ENCODE data around the gene LYPD4. TPM values are rescaled to one million over a fixed set of nuclear protein-coding genes. Genes with fewer than 3 reads are reported as not detected.

LYPD4 gene
- polyA plus RNA-seq, 1 experiment: not detected

DNA sequence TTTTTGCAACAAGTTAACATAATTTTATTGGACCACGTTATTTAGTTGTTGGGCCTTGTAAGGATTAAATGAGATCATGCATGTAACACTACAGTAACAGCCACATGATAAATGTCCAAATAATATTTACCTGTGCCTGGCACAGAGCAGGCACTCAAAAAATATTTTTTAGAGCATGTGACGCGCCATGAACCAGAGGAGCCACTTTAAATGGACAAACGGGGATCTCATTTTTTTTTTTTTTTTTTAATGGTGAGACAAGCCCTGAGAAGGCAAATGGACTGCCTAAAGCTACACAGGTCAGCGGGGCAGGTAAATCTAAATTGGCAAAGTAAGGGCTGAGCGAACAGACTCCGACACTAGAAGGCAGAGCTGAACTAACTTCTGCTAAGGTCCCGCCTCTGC is 14.7 kb upstream of the LYPD4 start:
- DNase-seq (ENCODE audit: low read depth): no peak
- TF ChIP-seq, protein P1, sequence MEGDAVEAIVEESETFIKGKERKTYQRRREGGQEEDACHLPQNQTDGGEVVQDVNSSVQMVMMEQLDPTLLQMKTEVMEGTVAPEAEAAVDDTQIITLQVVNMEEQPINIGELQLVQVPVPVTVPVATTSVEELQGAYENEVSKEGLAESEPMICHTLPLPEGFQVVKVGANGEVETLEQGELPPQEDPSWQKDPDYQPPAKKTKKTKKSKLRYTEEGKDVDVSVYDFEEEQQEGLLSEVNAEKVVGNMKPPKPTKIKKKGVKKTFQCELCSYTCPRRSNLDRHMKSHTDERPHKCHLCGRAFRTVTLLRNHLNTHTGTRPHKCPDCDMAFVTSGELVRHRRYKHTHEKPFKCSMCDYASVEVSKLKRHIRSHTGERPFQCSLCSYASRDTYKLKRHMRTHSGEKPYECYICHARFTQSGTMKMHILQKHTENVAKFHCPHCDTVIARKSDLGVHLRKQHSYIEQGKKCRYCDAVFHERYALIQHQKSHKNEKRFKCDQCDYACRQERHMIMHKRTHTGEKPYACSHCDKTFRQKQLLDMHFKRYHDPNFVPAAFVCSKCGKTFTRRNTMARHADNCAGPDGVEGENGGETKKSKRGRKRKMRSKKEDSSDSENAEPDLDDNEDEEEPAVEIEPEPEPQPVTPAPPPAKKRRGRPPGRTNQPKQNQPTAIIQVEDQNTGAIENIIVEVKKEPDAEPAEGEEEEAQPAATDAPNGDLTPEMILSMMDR (IDR thresholded peaks at IDR 0.05; ENCODE audit: insufficient read depth, low read depth, low read length): no peak
- ChIA-PET CTCF (interaction anchor here (1.2 to 2.6 kb wide), 7 partner anchors 9 to 541 kb away, joined by 3 to 7 read pairs (median 6); no protein-coding TSS in a partner anchor), POLR2A (no interaction called here)
- Histone ChIP-seq H3K4me3 (ENCODE audit: low read depth, low read length) (peak overlapping the region; percentile 32), H3K36me3 (ENCODE audit: control insufficient read depth, insufficient read depth, low read length) (peaks cover 29% of the 10 kb centered on the region), H3K27me3 (ENCODE audit: control insufficient read depth, insufficient read depth, low read length) (peaks cover 5% of the 10 kb centered on the region)

- Histone ChIP-seq H3K4me3 (ENCODE audit: low read depth, low read length) (no peak overlapping the region), H3K27me3 (ENCODE audit: control insufficient read depth, insufficient read depth, low read length) (peaks cover 23% of the 10 kb centered on the region), H3K36me3 (ENCODE audit: control insufficient read depth, insufficient read depth, low read length) (no peaks in the 10 kb centered on the region)
- CTCF ChIA-PET: interaction anchor here (0.5 to 1.3 kb wide), 2 partner anchors 16 to 1133 kb away, joined by 4 read pairs; no protein-coding TSS in a partner anchor
- TF ChIP-seq, protein P1 (IDR thresholded peaks at IDR 0.05; ENCODE audit: insufficient read depth, low read depth, low read length): no peak
- POLR2A ChIA-PET: no interaction called here
- DNase-seq (ENCODE audit: low read depth): no peak
These were observed 9.3 kb upstream of the LYPD4 start for GRCh38 chr19:41853768-41854167.

DNA sequence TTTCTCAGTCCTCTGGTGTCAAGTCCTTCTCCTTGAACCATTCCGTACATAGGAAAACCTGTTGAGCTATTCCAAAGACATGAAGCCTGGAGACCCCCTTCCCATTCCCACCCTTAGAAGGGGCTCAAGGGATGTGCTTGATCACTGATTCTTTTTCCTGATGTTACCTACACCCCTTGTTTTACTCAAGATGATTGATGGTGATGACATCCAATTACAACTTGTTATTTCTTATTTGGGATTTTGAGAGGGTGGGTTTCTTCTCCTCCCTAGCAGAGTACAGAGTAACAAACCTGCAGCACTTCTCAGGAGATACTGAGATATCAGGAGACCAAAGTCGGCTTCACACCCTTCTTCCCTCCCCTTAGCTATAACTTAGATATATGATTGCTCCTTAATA is 8.9 kb upstream of the LYPD4 start:
- POLR2A ChIA-PET: no interaction called here
- TF ChIP-seq, protein P1 (IDR thresholded peaks at IDR 0.05; ENCODE audit: insufficient read depth, low read depth, low read length): no peak
- Histone ChIP-seq H3K36me3 (ENCODE audit: control insufficient read depth, insufficient read depth, low read length) (no peaks in the 10 kb centered on the region), H3K4me3 (ENCODE audit: low read depth, low read length) (no peak overlapping the region), H3K27me3 (ENCODE audit: control insufficient read depth, insufficient read depth, low read length) (peaks cover 23% of the 10 kb centered on the region)
- CTCF ChIA-PET: interaction anchor here (0.5 to 1.3 kb wide), 2 partner anchors 16 to 1132 kb away, joined by 4 read pairs; no protein-coding TSS in a partner anchor
- no peak for DNase-seq (ENCODE audit: low read depth)

DNA sequence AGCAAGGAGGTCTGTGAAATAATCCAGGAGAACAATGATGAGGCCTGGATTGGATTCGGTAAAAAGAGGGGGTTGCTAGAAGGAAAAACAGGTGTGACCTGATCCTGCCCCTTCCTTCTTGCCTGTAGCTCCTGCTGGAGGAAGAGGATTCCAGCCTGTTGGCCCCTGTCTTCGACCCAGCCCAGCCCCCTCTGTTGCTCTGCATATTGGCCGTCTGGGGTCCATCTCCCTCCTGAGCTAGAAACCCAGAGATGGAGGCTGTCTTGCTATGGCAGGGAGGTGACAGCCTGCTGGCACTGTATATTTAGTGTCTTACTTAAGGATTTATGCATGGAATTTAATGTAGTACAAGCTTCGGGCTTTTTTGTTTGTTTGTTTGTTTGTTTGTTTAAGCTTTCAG is 7.0 kb upstream of the LYPD4 start:
- H3K36me3 ChIP-seq (ENCODE audit: control insufficient read depth, insufficient read depth, low read length): no peaks in the 10 kb centered on the region
- ChIA-PET POLR2A (no interaction called here), CTCF (interaction anchor here (0.8 to 1.6 kb wide), 3 partner anchors 8 to 16 kb away, joined by 3 to 7 read pairs (median 4); partner anchors contain the start of gene RPS19)
- peaks cover 23% of the 10 kb centered on the region for H3K27me3 ChIP-seq (ENCODE audit: control insufficient read depth, insufficient read depth, low read length)
- TF ChIP-seq, protein P1 (IDR thresholded peaks at IDR 0.05; ENCODE audit: insufficient read depth, low read depth, low read length): no peak
- no peak for DNase-seq (ENCODE audit: low read depth)
- no peak overlapping the region for H3K4me3 ChIP-seq (ENCODE audit: low read depth, low read length)

DNA sequence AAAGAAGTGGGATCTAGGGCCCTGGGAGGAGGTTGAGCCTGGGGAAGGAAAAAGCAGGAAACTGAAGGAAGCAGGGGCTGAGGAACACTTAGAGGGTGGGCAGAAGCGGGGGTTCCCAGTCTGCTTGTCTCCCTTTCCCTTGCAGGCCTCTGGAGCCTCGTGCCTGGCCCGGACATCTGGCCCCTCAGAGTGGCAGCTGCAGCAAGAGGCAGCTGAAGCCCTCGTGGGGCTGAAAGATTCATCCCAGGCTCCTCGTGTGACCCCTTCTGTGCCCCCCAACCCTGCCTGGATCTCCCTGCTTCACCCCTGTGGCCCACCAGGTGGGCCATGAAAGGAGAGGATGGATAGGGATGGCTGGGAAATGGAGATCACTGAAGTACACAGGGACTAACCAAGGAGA is 5.9 kb upstream of the LYPD4 start:
- no peaks in the 10 kb centered on the region for H3K36me3 ChIP-seq (ENCODE audit: control insufficient read depth, insufficient read depth, low read length)
- POLR2A ChIA-PET: no interaction called here
- TF ChIP-seq, protein P1 (IDR thresholded peaks at IDR 0.05; ENCODE audit: insufficient read depth, low read depth, low read length): no peak
- peaks cover 23% of the 10 kb centered on the region for H3K27me3 ChIP-seq (ENCODE audit: control insufficient read depth, insufficient read depth, low read length)
- no peak overlapping the region for H3K4me3 ChIP-seq (ENCODE audit: low read depth, low read length)
- DNase-seq (ENCODE audit: low read depth): no peak
- CTCF ChIA-PET: interaction anchor here (0.8 to 1.6 kb wide), 3 partner anchors 9 to 14 kb away, joined by 3 to 7 read pairs (median 4); partner anchors contain the start of gene RPS19
